GM12878 (cell line): ENCODE results near the gene GAB3. TPM values are rescaled to one million over a fixed set of nuclear protein-coding genes. Genes with fewer than 3 reads are reported as not detected.
A peak's percentile ranks its signal among the peaks of the same experiment; 100 is the strongest.

Source experiments
- ATAC-seq: fragments of 200-7000 bp; cut with Tn5 transposase; 3 replicates; pipeline ENCODE4 v1.9.1; 2020; ENCODE audit warnings: mild to moderate bottlenecking, moderate library complexity
- BruUV-seq: library from RNA; stranded (reverse); fragments of 400-500 nt; replicated peaks from 2 replicates; lab custom pipeline; 2021; lab: Mats Ljungman, UMichigan
- CTCF ChIA-PET: fragments of 300-600 bp; sonication (Branson Sonifier 250); formaldehyde crosslinking; extraction: SDS; loops from one replicate; lab custom pipeline; 2021; ENCODE audit warnings: inconsistent platforms; lab: Yijun Ruan, JAX
- POLR2A ChIA-PET: fragments of 350-600 bp; formaldehyde crosslinking; extraction: SDS; loops from one replicate; lab custom pipeline; 2021; ENCODE audit warnings: inconsistent platforms; lab: Charles Lee
- RAD21 ChIA-PET: fragments of 300-600 bp; sonication (Branson Sonifier 250); formaldehyde crosslinking; loops from one replicate; lab custom pipeline; 2023; ENCODE audit warnings: antibody characterized with exemption; ENCODE audit not compliant: unreplicated experiment; lab: Charles Lee
- SMC1A ChIA-PET: fragments of 300-600 bp; sonication (Branson Sonifier 250); formaldehyde crosslinking; loops from one replicate; lab custom pipeline; 2023; ENCODE audit not compliant: unreplicated experiment, uncharacterized antibody; lab: Charles Lee
- DNase-seq: peaks from one replicate; pipeline ENCODE4 v3.0.0-alpha.2; 2011; ENCODE audit warnings: low read depth, low spot score
- FAIRE-seq: peaks from 3 replicates; lab custom pipeline; 2011; peaks lifted over from hg19 to GRCh38; lab: Jason Lieb, UNC
- H2AFZ ChIP-seq: 2 replicates; pipeline ENCODE4 v1.6.0; 2011; ENCODE audit warnings: low read depth, low read length, control low read depth; ENCODE audit not compliant: control insufficient read depth
- H3K27ac ChIP-seq: 2 replicates; pipeline ENCODE4 v1.5.1; 2011; ENCODE audit warnings: control low read depth; ENCODE audit not compliant: control insufficient read depth, insufficient read depth
- H3K27me3 ChIP-seq, 2 experiments: replicated peaks in 1 of 2; 2 replicates each; pipeline versions ENCODE4 v1.6.0 to v1.6.1; 2011; ENCODE audit warnings: low read length in 1 of 2; ENCODE audit not compliant: control insufficient read depth in 2 of 2, insufficient read depth in 2 of 2
- H3K36me3 ChIP-seq, 2 experiments: 2 replicates each; pipeline ENCODE4 v1.5.1; 2011; ENCODE audit warnings: low read length in 1 of 2; ENCODE audit not compliant: control insufficient read depth in 2 of 2, insufficient read depth in 2 of 2
- H3K4me1 ChIP-seq: 2 replicates; pipeline ENCODE4 v1.6.1; 2011; ENCODE audit warnings: mild to moderate bottlenecking, low read length, moderate library complexity, mixed read lengths; ENCODE audit not compliant: control insufficient read depth, insufficient read depth
- H3K4me2 ChIP-seq: 2 replicates; pipeline ENCODE4 v1.6.0; 2011; ENCODE audit warnings: control low read depth; ENCODE audit not compliant: control insufficient read depth, insufficient read depth
- H3K4me3 ChIP-seq: fragments of 200-600 bp; sonication (generic); 2 replicates; pipeline ENCODE4 v1.5.1; 2016
- H3K79me2 ChIP-seq: 2 replicates; pipeline ENCODE4 v1.6.0; 2011; ENCODE audit warnings: low read length; ENCODE audit not compliant: control insufficient read depth, insufficient read depth
- H3K9ac ChIP-seq: 2 replicates; pipeline ENCODE4 v1.8.0; 2011; ENCODE audit warnings: low read length, control low read depth, mixed read lengths; ENCODE audit not compliant: control insufficient read depth, insufficient read depth
- H3K9me3 ChIP-seq: replicated peaks from 3 replicates; pipeline ENCODE4 v1.5.1; 2011; ENCODE audit warnings: mild to moderate bottlenecking, low read length; ENCODE audit not compliant: control insufficient read depth, insufficient read depth
- H4K20me1 ChIP-seq: 2 replicates; pipeline ENCODE4 v1.6.0; 2011; ENCODE audit not compliant: control insufficient read depth, insufficient read depth
- CUX1 ChIP-seq: IDR thresholded peaks from 2 replicates; pipeline ENCODE4 v1.6.1; 2012; ENCODE audit warnings: improper control_type of control experiment, low read depth, low read length; ENCODE audit not compliant: insufficient replicate concordance
- NFIC ChIP-seq: IDR thresholded peaks from 2 replicates; pipeline ENCODE4 v1.6.1; 2012; ENCODE audit warnings: low read depth, mild to moderate bottlenecking, inconsistent platforms, low read length, moderate library complexity
- RAD21 ChIP-seq: IDR thresholded peaks from 2 replicates; pipeline ENCODE4 v1.6.1; 2011; ENCODE audit warnings: mild to moderate bottlenecking, low read depth, low read length, moderate library complexity; ENCODE audit not compliant: insufficient read depth
- SMAD1 ChIP-seq: fragments of 450-650 bp; IDR thresholded peaks from 2 replicates; pipeline ENCODE4 v1.6.1; 2018; ENCODE audit warnings: mild to moderate bottlenecking, low read depth; ENCODE audit not compliant: partially characterized antibody
- SMC3 ChIP-seq: IDR thresholded peaks from 2 replicates; pipeline ENCODE4 v1.6.1; 2011; ENCODE audit warnings: low read length, improper control_type of control experiment, borderline replicate concordance
- ZBED1 ChIP-seq: IDR thresholded peaks from 2 replicates; pipeline ENCODE4 v1.6.1; 2016; ENCODE audit warnings: borderline replicate concordance
- ZSCAN29 ChIP-seq: fragments of 450-650 bp; IDR thresholded peaks from 2 replicates; pipeline ENCODE4 v1.6.1; 2017; ENCODE audit warnings: mild to moderate bottlenecking, moderate library complexity
- WGBS: methylation state at CpG from one replicate; pipeline ENCODE4 v1.1.6; 2016; ENCODE audit warnings: low lambda C conversion rate; ENCODE audit not compliant: insufficient replicate concordance, insufficient coverage; ENCODE audit errors: missing lambda C conversion rate; 5-methylcytosine and 5-hydroxymethylcytosine counted together
- in situ Hi-C: fragments of 300-500 bp; cut with MboI; formaldehyde crosslinking; loops from 9 replicates; pipeline ENCODE4 v1.14.3; 2018; ENCODE audit warnings: mixed read lengths
- intact Hi-C: fragments of 100-400 bp; cut with micrococcal nuclease; formaldehyde crosslinking; loops from one replicate; pipeline ENCODE4 v1.14.2; 2022; ENCODE audit not compliant: unreplicated experiment
- polyA plus RNA-seq, 11 experiments: library from polyadenylated mRNA; depleted of rRNA in 4 of 11; unstranded in 6 of 11; stranded (reverse) in 5 of 11; fragments of >200 nt; fragmentation: Nextera tagmentation in 4 of 11; fragmentation: Illumina TruSeq in 1 of 11; extraction: Ambion mirVana in 4 of 11; extraction: Trizol in 1 of 11; gene quantifications; 1 replicate in 1 of 11; 2 replicates in 10 of 11; pipeline versions ENCODE4 v1.2.1 to v1.2.3, GENCODE V29; 2011 to 2016; ENCODE audit warnings: inconsistent platforms in 2 of 11, missing spikeins in 2 of 11, low read depth in 1 of 11
- total RNA-seq, 4 experiments: library from RNA; depleted of rRNA in 3 of 4; stranded (reverse); fragments of >200 nt in 3 of 4; fragmentation: Illumina TruSeq in 1 of 4; extraction: Trizol in 1 of 4; gene quantifications; 2 replicates each; pipeline versions ENCODE4 v1.2.1 to v1.2.3, GENCODE V29; 2013 to 2021
- TF ChIP-seq, protein P1 (sequence below), 3 experiments: IDR thresholded peaks in 2 of 3; conservative IDR thresholded peaks in 1 of 3; 2 replicates each; pipeline ENCODE4 v1.5.1; 2011; ENCODE audit warnings: low read depth in 3 of 3, low read length in 3 of 3, mild to moderate bottlenecking in 3 of 3, control low read depth in 2 of 3, moderate library complexity in 2 of 3, inconsistent platforms in 1 of 3, mixed read lengths in 1 of 3; ENCODE audit not compliant: control insufficient read depth in 2 of 3, insufficient read depth in 1 of 3; ENCODE audit errors: extremely low read depth in 1 of 3

Gene GAB3
- total and polyA plus RNA-seq, 10 of the 15 experiments (the other 5 are each of a cell fraction or from before 2014, with no cell fraction given) = 0.10 to 2.0 (median 0.85) TPM

DNA sequence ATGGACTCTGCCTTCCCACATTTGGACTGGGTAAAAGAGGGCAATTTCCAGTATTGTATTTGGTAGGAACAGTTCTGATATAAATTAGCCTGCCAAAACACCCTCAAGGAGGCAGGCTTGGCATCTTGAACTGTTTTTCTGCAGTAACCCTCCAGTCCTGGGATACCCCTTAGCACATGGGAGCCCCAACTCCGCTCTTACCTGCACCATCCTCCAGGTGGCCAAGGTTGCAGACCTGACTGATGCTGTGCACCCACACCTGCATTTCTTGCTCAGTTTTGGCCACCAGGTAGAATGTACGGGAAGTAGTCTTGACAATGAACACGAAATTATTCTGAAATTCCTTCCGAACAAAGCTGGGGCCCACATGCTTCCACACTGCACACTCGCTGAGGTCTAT is 35.1 kb downstream of the GAB3 start (continued):
- TF ChIP-seq SMAD1 (no peak), CUX1 (no peak)

DNA sequence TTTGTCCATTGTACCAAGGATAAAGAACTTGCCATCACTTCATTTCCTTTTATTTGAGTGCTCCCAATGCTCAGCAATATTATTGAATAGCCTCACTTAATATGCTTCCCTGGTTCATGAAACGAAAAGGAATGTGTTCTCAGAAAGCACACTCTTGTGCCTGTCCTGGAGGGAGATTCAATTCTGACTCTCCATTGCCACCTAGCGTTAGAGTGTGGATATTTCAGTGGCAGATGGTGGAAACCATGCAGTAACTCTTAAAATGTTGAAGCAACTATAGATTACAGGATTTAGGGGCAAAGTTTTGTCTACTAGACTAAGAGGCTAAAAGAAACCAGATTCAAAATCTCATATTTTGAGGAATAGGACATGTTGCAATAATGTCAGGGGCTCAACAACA is 36.0 kb downstream of the GAB3 start:
- Histone ChIP-seq H3K27me3 (no peaks in the 10 kb centered on the region), H3K9me3 (no peaks in the 10 kb centered on the region), H3K79me2 (no peaks in the 10 kb centered on the region), H3K4me3 (no peak overlapping the region), H4K20me1 (no peaks in the 10 kb centered on the region), H2AFZ (no peak overlapping the region), H3K4me2 (no peak overlapping the region), H3K9ac (no peak overlapping the region), H3K27ac (no peak overlapping the region), H3K4me1 (peaks cover 37% of the 10 kb centered on the region), H3K36me3 (no peaks in the 10 kb centered on the region)
- intact Hi-C loops = loop anchor here (5.0 kb wide), 1 partner anchor 127 kb away; no protein-coding TSS in a partner anchor
- DNase-seq (no peak), ATAC-seq (peak; percentile 78), FAIRE-seq (peak; percentile 75)
- TF ChIP-seq, protein P1, sequence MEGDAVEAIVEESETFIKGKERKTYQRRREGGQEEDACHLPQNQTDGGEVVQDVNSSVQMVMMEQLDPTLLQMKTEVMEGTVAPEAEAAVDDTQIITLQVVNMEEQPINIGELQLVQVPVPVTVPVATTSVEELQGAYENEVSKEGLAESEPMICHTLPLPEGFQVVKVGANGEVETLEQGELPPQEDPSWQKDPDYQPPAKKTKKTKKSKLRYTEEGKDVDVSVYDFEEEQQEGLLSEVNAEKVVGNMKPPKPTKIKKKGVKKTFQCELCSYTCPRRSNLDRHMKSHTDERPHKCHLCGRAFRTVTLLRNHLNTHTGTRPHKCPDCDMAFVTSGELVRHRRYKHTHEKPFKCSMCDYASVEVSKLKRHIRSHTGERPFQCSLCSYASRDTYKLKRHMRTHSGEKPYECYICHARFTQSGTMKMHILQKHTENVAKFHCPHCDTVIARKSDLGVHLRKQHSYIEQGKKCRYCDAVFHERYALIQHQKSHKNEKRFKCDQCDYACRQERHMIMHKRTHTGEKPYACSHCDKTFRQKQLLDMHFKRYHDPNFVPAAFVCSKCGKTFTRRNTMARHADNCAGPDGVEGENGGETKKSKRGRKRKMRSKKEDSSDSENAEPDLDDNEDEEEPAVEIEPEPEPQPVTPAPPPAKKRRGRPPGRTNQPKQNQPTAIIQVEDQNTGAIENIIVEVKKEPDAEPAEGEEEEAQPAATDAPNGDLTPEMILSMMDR (IDR thresholded peaks at IDR 0.05 in 2 of 3, conservative IDR thresholded peaks at IDR 0.05 in 1 of 3; ENCODE audit: control insufficient read depth in 2 of 3, extremely low read depth in 1 of 3, insufficient read depth in 1 of 3, low read depth in 3 of 3, low read length in 3 of 3) = peak; percentile 78 to 93 (median 79)
- no peak for TF ChIP-seq NFIC
- no peak for TF ChIP-seq ZBED1
- TF ChIP-seq SMC3 = peak; percentile 61; the same call in 1 of the 2 replicates
- TF ChIP-seq ZSCAN29 = no peak
- TF ChIP-seq RAD21 = peak; percentile 86
- in situ Hi-C loops = no loop called here
- WGBS = 0% methylated on average over 2 of the region's 2 CpGs
- no TSS peak for BruUV-seq
- SMC1A ChIA-PET = no interaction called here
- POLR2A ChIA-PET = no interaction called here
- RAD21 ChIA-PET = no interaction called here
- CTCF ChIA-PET = no interaction called here
